ENCODE results near the gene RERE. TPM values are rescaled to one million over a fixed set of nuclear protein-coding genes. Genes with fewer than 3 reads are reported as not detected.

RERE gene
- total and polyA plus RNA-seq, 2 donors (not counting 3 experiments of a cell fraction or from before 2014, with no cell fraction given) = 14.1 to 113 TPM

DNA sequence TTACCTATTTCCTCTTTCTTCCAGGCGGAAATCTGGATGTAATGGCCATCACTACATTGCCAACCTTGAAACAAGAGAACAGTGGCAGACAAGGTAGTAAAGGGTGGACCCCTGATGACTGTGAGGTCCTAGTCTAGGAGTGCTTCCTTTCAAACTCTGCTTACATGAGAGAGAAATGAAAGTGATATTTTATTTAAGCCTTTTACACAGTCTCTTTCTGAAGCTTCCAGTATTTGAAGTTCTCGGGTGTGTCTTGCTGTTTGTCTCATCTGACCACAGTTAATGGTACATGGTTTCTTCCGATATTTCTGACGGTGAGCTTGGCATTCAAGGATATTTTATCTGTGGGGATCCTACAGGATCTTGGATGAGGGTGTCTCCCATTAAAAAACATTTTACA is 284.3 kb downstream of the RERE start:
- Histone ChIP-seq H3K9ac (replicated peaks; ENCODE audit: extremely low read depth, insufficient read depth, low read length) (no peak overlapping the region), H3K27ac (ENCODE audit: insufficient read depth, low read depth, low read length) (no peak overlapping the region), H4K20me1 (replicated peaks; ENCODE audit: control insufficient read depth, extremely low read depth, insufficient read depth, low read length) (peaks cover 4% of the 10 kb centered on the region), H3K9me1 (replicated peaks; ENCODE audit: control insufficient read depth, extremely low read depth, insufficient read depth, low read length) (no peaks in the 10 kb centered on the region), H2AFZ (ENCODE audit: low read depth, low read length) (no peak overlapping the region), H3K36me3 (ENCODE audit: control insufficient read depth in 2 of 2, extremely low read depth in 1 of 2, insufficient read depth in 2 of 2, low read length in 2 of 2) (no peaks in the 10 kb centered on the region), H3K4me1 (ENCODE audit: control insufficient read depth, extremely low read depth, insufficient read depth, low read length) (peaks cover under 1% of the 10 kb centered on the region), H3K27me3 (ENCODE audit: control insufficient read depth in 2 of 2, insufficient read depth in 2 of 2, low read length in 2 of 2) (no peaks in the 10 kb centered on the region), H3K9me3 (replicated peaks; ENCODE audit: control insufficient read depth, insufficient read depth, low read length) (no peaks in the 10 kb centered on the region), H3K79me2 (ENCODE audit: control insufficient read depth, insufficient read depth, low read length) (peaks cover 2% of the 10 kb centered on the region), H3K4me2 (ENCODE audit: insufficient read depth, low read length) (no peak overlapping the region), H3K4me3 (replicated peaks in 1 of 3; ENCODE audit: insufficient read depth in 1 of 3, low read depth in 1 of 3, low read length in 3 of 3) (no peak overlapping the region)
- POLR2A ChIA-PET = no interaction called here
- BruUV-seq (replicated peaks) = no TSS peak
- intact Hi-C loops (cut with micrococcal nuclease) (no loop called here), dilution Hi-C loops (cut with MboI; ENCODE audit: extremely low pct_ligation_motif_present, low sequenced_read_pairs) (no loop called here)
- DNase-seq (ENCODE audit: low read depth, low spot score) = no peak
- CTCF ChIA-PET = no interaction called here
- FAIRE-seq = no peak
- TF ChIP-seq JUN (IDR thresholded peaks at IDR 0.05; ENCODE audit: borderline replicate concordance, insufficient read depth, insufficient read length, low read depth) = no peak
- TF ChIP-seq POLR2AphosphoS5 (IDR thresholded peaks at IDR 0.05; ENCODE audit: insufficient read depth, low read depth, low read length) = no peak

- BruUV-seq (replicated peaks) = no TSS peak
- H3K79me2 ChIP-seq (ENCODE audit: control insufficient read depth, insufficient read depth, low read length) = peaks cover 2% of the 10 kb centered on the region
- TF ChIP-seq MYC (IDR thresholded peaks at IDR 0.05; ENCODE audit: low read depth, low read length) (no peak), JUN (IDR thresholded peaks at IDR 0.05; ENCODE audit: borderline replicate concordance, insufficient read depth, insufficient read length, low read depth) (no peak), POLR2A (IDR thresholded peaks at IDR 0.05; ENCODE audit: low read depth, low read length) (no peak), FOS (IDR thresholded peaks at IDR 0.05; ENCODE audit: borderline replicate concordance, insufficient read depth, low read length) (no peak), MAX (IDR thresholded peaks at IDR 0.05; ENCODE audit: insufficient read depth, insufficient read length) (no peak), GATA2 (IDR thresholded peaks at IDR 0.05; ENCODE audit: insufficient read depth, insufficient read length, low read depth, low read length) (no peak), EZH2 (IDR thresholded peaks at IDR 0.05; ENCODE audit: borderline replicate concordance, low read depth, low read length, severe bottlenecking) (no peak), POLR2AphosphoS5 (IDR thresholded peaks at IDR 0.05; ENCODE audit: insufficient read depth, low read depth, low read length) (no peak)
- TF ChIP-seq, protein P1, sequence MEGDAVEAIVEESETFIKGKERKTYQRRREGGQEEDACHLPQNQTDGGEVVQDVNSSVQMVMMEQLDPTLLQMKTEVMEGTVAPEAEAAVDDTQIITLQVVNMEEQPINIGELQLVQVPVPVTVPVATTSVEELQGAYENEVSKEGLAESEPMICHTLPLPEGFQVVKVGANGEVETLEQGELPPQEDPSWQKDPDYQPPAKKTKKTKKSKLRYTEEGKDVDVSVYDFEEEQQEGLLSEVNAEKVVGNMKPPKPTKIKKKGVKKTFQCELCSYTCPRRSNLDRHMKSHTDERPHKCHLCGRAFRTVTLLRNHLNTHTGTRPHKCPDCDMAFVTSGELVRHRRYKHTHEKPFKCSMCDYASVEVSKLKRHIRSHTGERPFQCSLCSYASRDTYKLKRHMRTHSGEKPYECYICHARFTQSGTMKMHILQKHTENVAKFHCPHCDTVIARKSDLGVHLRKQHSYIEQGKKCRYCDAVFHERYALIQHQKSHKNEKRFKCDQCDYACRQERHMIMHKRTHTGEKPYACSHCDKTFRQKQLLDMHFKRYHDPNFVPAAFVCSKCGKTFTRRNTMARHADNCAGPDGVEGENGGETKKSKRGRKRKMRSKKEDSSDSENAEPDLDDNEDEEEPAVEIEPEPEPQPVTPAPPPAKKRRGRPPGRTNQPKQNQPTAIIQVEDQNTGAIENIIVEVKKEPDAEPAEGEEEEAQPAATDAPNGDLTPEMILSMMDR (IDR thresholded peaks at IDR 0.05; ENCODE audit: extremely low read depth in 1 of 2, insufficient read depth in 1 of 2, low read depth in 1 of 2, low read length in 2 of 2) = no peak
- H3K4me3 ChIP-seq (replicated peaks in 1 of 3; ENCODE audit: insufficient read depth in 1 of 3, low read depth in 1 of 3, low read length in 3 of 3) = no peak overlapping the region
- dilution Hi-C loops (cut with MboI; ENCODE audit: extremely low pct_ligation_motif_present, low sequenced_read_pairs) (no loop called here), intact Hi-C loops (cut with micrococcal nuclease) (no loop called here)
- H2AFZ ChIP-seq (ENCODE audit: low read depth, low read length) = no peak overlapping the region
- FAIRE-seq (no peak), DNase-seq (ENCODE audit: low read depth, low spot score) (no peak)
- no peaks in the 10 kb centered on the region for H3K36me3 ChIP-seq (ENCODE audit: control insufficient read depth in 2 of 2, extremely low read depth in 1 of 2, insufficient read depth in 2 of 2, low read length in 2 of 2)
- CTCF ChIA-PET = interaction anchor here (0.7 kb wide), 1 partner anchor 172 kb away, joined by 3 read pairs; no protein-coding TSS in a partner anchor
- no peak overlapping the region for H3K4me2 ChIP-seq (ENCODE audit: insufficient read depth, low read length)
- peaks cover 11% of the 10 kb centered on the region for H3K4me1 ChIP-seq (ENCODE audit: control insufficient read depth, extremely low read depth, insufficient read depth, low read length)
- no peaks in the 10 kb centered on the region for H3K9me3 ChIP-seq (replicated peaks; ENCODE audit: control insufficient read depth, insufficient read depth, low read length)
- peaks cover 4% of the 10 kb centered on the region for H4K20me1 ChIP-seq (replicated peaks; ENCODE audit: control insufficient read depth, extremely low read depth, insufficient read depth, low read length)
- H3K27ac ChIP-seq (ENCODE audit: insufficient read depth, low read depth, low read length) = no peak overlapping the region
- POLR2A ChIA-PET = no interaction called here
- H3K9me1 ChIP-seq (replicated peaks; ENCODE audit: control insufficient read depth, extremely low read depth, insufficient read depth, low read length) = no peaks in the 10 kb centered on the region
- no peaks in the 10 kb centered on the region for H3K27me3 ChIP-seq (ENCODE audit: control insufficient read depth in 2 of 2, insufficient read depth in 2 of 2, low read length in 2 of 2)
- H3K9ac ChIP-seq (replicated peaks; ENCODE audit: extremely low read depth, insufficient read depth, low read length) = no peak overlapping the region
Observed at GRCh38 chr1:8529901-8530300, 287.5 kb downstream of the RERE start.
